HG02840 (cell line): ENCODE data around the gene FN3K.

ENCODE experiments used
- ATAC-seq: cut with Tn5 transposase; IDR thresholded peaks from one replicate; pipeline ENCODE4 v1.9.1; 2021; ENCODE audit warnings: mild to moderate bottlenecking, moderate library complexity, moderate number of reproducible peaks; ENCODE audit not compliant: unreplicated experiment, low FRiP score

Gene FN3K

GRCh38 chr17:82734987-82735866 is at the start of gene FN3K:
Gene FN3K, plus strand, starts transcription at chr17:82735615. Its CDS starts 22 bp downstream, at chr17:82735637.
- no peak for ATAC-seq

- no peak for ATAC-seq
Measured at GRCh38 chr17:82686366-82687324, 48.8 kb upstream of the FN3K start.

GRCh38 chr17:82687375-82687861 is 48.0 kb upstream of the FN3K start:
- ATAC-seq: no peak

GRCh38 chr17:82687871-82688270 is 47.5 kb upstream of the FN3K start:
- no peak for ATAC-seq

- ATAC-seq: no peak
Measured at GRCh38 chr17:82689077-82689476, 46.3 kb upstream of the FN3K start.

GRCh38 chr17:82690786-82691489 is 44.5 kb upstream of the FN3K start:
- ATAC-seq: no peak

GRCh38 chr17:82691714-82692113 is 43.7 kb upstream of the FN3K start:
- no peak for ATAC-seq

- no peak for ATAC-seq
Measured at GRCh38 chr17:82692268-82692667, 43.1 kb upstream of the FN3K start.

GRCh38 chr17:82693168-82693867 is 42.1 kb upstream of the FN3K start:
- no peak for ATAC-seq

GRCh38 chr17:82694647-82695046 is 40.8 kb upstream of the FN3K start:
- no peak for ATAC-seq

GRCh38 chr17:82696259-82696658 is 39.2 kb upstream of the FN3K start:
- no peak for ATAC-seq

GRCh38 chr17:82696916-82697807 is 38.3 kb upstream of the FN3K start:
- no peak for ATAC-seq

GRCh38 chr17:82697808-82698064 is 37.7 kb upstream of the FN3K start:
- no peak for ATAC-seq

GRCh38 chr17:82698065-82698973 is 37.1 kb upstream of the FN3K start, which contains the start of gene RAB40B:
Gene RAB40B, minus strand, starts transcription at chr17:82698698. Its CDS starts 102 bp downstream, at chr17:82698596.
- peak; percentile 95 for ATAC-seq

- peak; percentile 32 for ATAC-seq
Measured at GRCh38 chr17:82698974-82699442, 36.4 kb upstream of the FN3K start.

- no peak for ATAC-seq
Measured at GRCh38 chr17:82699551-82699950, 35.9 kb upstream of the FN3K start.

- ATAC-seq: no peak
Measured at GRCh38 chr17:82702231-82702927, 33.0 kb upstream of the FN3K start.
